IMR-90 (cell line): ENCODE data around the gene TNNI3K. TPM values are rescaled to one million over a fixed set of nuclear protein-coding genes. Genes with fewer than 3 reads are reported as not detected.

Source experiments
- ATAC-seq: fragments of 200-7000 bp; cut with Tn5 transposase; 2 replicates; pipeline ENCODE4 v1.9.1; 2020; ENCODE audit warnings: low read depth, mild to moderate bottlenecking, moderate library complexity
- BruUV-seq: library from RNA; stranded (reverse); fragments of 400-500 nt; replicated peaks from 2 replicates; lab custom pipeline; 2021; lab: Mats Ljungman, UMichigan
- CTCF ChIA-PET: fragments of 300-600 bp; formaldehyde crosslinking; extraction: SDS; loops from one replicate; lab custom pipeline; 2021; ENCODE audit warnings: antibody characterized with exemption; lab: Yijun Ruan, JAX
- POLR2A ChIA-PET: fragments of 300-600 bp; sonication (Branson Sonifier 250); formaldehyde crosslinking; loops from one replicate; lab custom pipeline; 2022; ENCODE audit warnings: antibody characterized with exemption; ENCODE audit not compliant: unreplicated experiment; lab: Charles Lee
- DNase-seq: peaks from one replicate; pipeline ENCODE4 v3.0.0; 2013
- H2AFZ ChIP-seq: replicated peaks from 2 replicates; pipeline ENCODE3; 2013; ENCODE audit warnings: low read length, mild to moderate bottlenecking; ENCODE audit not compliant: poor library complexity
- H2AK5ac ChIP-seq: 2 replicates; pipeline ENCODE4 v1.6.1; 2013; ENCODE audit warnings: low read depth, low read length, inconsistent platforms
- H2AK9ac ChIP-seq: replicated peaks from 2 replicates; pipeline ENCODE3; 2013; ENCODE audit warnings: mild to moderate bottlenecking, low read depth, low read length, moderate library complexity; ENCODE audit not compliant: poor library complexity
- H2BK120ac ChIP-seq: 2 replicates; pipeline ENCODE4 v1.6.1; 2013; ENCODE audit warnings: low read depth, low read length, inconsistent platforms
- H2BK15ac ChIP-seq: 3 replicates; pipeline ENCODE4 v1.6.1; 2013; ENCODE audit warnings: low read depth, low read length, inconsistent platforms
- H2BK20ac ChIP-seq: 2 replicates; pipeline ENCODE4 v1.6.1; 2013; ENCODE audit warnings: low read depth, mild to moderate bottlenecking, inconsistent platforms, low read length, moderate library complexity
- H2BK5ac ChIP-seq: 2 replicates; pipeline ENCODE4 v1.6.1; 2013; ENCODE audit warnings: mild to moderate bottlenecking, low read depth, low read length, inconsistent platforms; ENCODE audit not compliant: poor library complexity, severe bottlenecking
- H3K14ac ChIP-seq: replicated peaks from 2 replicates; pipeline ENCODE4 v1.6.1; 2013; ENCODE audit warnings: low read depth, low read length, inconsistent platforms
- H3K18ac ChIP-seq: 2 replicates; pipeline ENCODE4 v1.6.1; 2013; ENCODE audit warnings: low read depth, low read length, control low read depth
- H3K23ac ChIP-seq: 2 replicates; pipeline ENCODE4 v1.6.1; 2013; ENCODE audit warnings: low read depth, low read length, inconsistent platforms
- H3K27ac ChIP-seq: 2 replicates; pipeline ENCODE4 v1.5.1; 2013; ENCODE audit warnings: mild to moderate bottlenecking, control low read depth, low read length; ENCODE audit not compliant: insufficient read depth
- H3K27me3 ChIP-seq: 2 replicates; pipeline ENCODE4 v1.6.1; 2013; ENCODE audit warnings: low read length; ENCODE audit not compliant: control insufficient read depth, insufficient read depth
- H3K36me3 ChIP-seq: 2 replicates; pipeline ENCODE4 v1.6.1; 2013; ENCODE audit warnings: low read length, mixed read lengths; ENCODE audit not compliant: control insufficient read depth, insufficient read depth
- H3K4ac ChIP-seq: 2 replicates; pipeline ENCODE4 v1.6.1; 2013; ENCODE audit warnings: low read depth, low read length, inconsistent platforms
- H3K4me1 ChIP-seq: 2 replicates; pipeline ENCODE4 v1.6.1; 2013; ENCODE audit warnings: low read length, mixed read lengths; ENCODE audit not compliant: control insufficient read depth, insufficient read depth
- H3K4me2 ChIP-seq: 2 replicates; pipeline ENCODE4 v1.6.1; 2013; ENCODE audit warnings: low read depth, mild to moderate bottlenecking, control low read depth, low read length, moderate library complexity
- H3K4me3 ChIP-seq: 2 replicates; pipeline ENCODE4 v1.5.1; 2013; ENCODE audit warnings: low read depth, mild to moderate bottlenecking, control low read depth, low read length, moderate library complexity; ENCODE audit not compliant: insufficient read depth
- H3K56ac ChIP-seq: 2 replicates; pipeline ENCODE4 v1.6.1; 2013; ENCODE audit warnings: low read length, inconsistent platforms; ENCODE audit not compliant: insufficient read depth; ENCODE audit errors: extremely low read depth
- H3K79me1 ChIP-seq, 2 experiments: 2 replicates each; pipeline ENCODE4 v1.6.1; 2013; ENCODE audit warnings: low read length in 2 of 2, inconsistent platforms in 1 of 2, low read depth in 1 of 2
- H3K9ac ChIP-seq: 2 replicates; pipeline ENCODE4 v1.6.1; 2013; ENCODE audit warnings: low read depth, low read length, control low read depth
- H3K9me1 ChIP-seq: 2 replicates; pipeline ENCODE4 v1.6.1; 2013; ENCODE audit warnings: low read length, inconsistent platforms; ENCODE audit not compliant: insufficient read depth
- H3K9me3 ChIP-seq: 2 replicates; pipeline ENCODE4 v1.6.1; 2013; ENCODE audit warnings: low read length; ENCODE audit not compliant: control insufficient read depth, insufficient read depth
- H4K20me1 ChIP-seq: 2 replicates; pipeline ENCODE4 v1.6.1; 2013; ENCODE audit warnings: low read length, inconsistent platforms; ENCODE audit not compliant: insufficient read depth
- H4K5ac ChIP-seq: 2 replicates; pipeline ENCODE4 v1.6.1; 2013; ENCODE audit warnings: mild to moderate bottlenecking, low read depth, low read length, control low read depth
- H4K8ac ChIP-seq, 2 experiments: 2 replicates each; pipeline ENCODE4 v1.6.1; 2013; ENCODE audit warnings: low read depth in 2 of 2, low read length in 2 of 2, control low read depth in 1 of 2, inconsistent platforms in 1 of 2
- H4K91ac ChIP-seq: 2 replicates; pipeline ENCODE4 v1.6.1; 2013; ENCODE audit warnings: low read depth, low read length, inconsistent platforms; ENCODE audit not compliant: insufficient read depth
- CHD1 ChIP-seq: IDR thresholded peaks from 2 replicates; pipeline ENCODE4 v1.6.1; 2012; ENCODE audit warnings: low read depth, low read length, improper control_type of control experiment
- MAFK ChIP-seq: IDR thresholded peaks from 2 replicates; pipeline ENCODE4 v1.6.1; 2012; ENCODE audit warnings: low read depth, low read length, improper control_type of control experiment
- MAZ ChIP-seq: IDR thresholded peaks from 2 replicates; pipeline ENCODE4 v1.6.1; 2012; ENCODE audit warnings: low read depth, mild to moderate bottlenecking, low read length, improper control_type of control experiment, moderate library complexity, borderline replicate concordance
- MXI1 ChIP-seq: IDR thresholded peaks from 2 replicates; pipeline ENCODE4 v1.6.1; 2012; ENCODE audit warnings: low read depth, mild to moderate bottlenecking, low read length, moderate library complexity, borderline replicate concordance
- NFE2L2 ChIP-seq: fragments of 150-350 bp; IDR thresholded peaks from 2 replicates; pipeline ENCODE4 v1.6.1; 2016; ENCODE audit warnings: low read depth, mild to moderate bottlenecking, low read length
- POLR2A ChIP-seq: IDR thresholded peaks from 2 replicates; pipeline ENCODE4 v1.6.1; 2012; ENCODE audit warnings: mild to moderate bottlenecking, low read depth, low read length
- RCOR1 ChIP-seq: IDR thresholded peaks from 2 replicates; pipeline ENCODE4 v1.6.1; 2012; ENCODE audit warnings: mild to moderate bottlenecking, low read length, improper control_type of control experiment; ENCODE audit not compliant: insufficient replicate concordance
- RFX5 ChIP-seq: IDR thresholded peaks from 2 replicates; pipeline ENCODE4 v1.8.0; 2012; ENCODE audit warnings: low read depth, mild to moderate bottlenecking, low read length, moderate library complexity
- WGBS, 2 experiments: methylation state at CpG; one replicate each; pipeline versions ENCODE4 v1.1.5 to v1.1.7; 2013; ENCODE audit warnings: missing lambda C conversion rate in 2 of 2; ENCODE audit not compliant: insufficient read length in 1 of 2; ENCODE audit errors: extremely low coverage in 2 of 2; 5-methylcytosine and 5-hydroxymethylcytosine counted together
- dilution Hi-C: fragments of 300-500 bp; cut with HindIII; formaldehyde crosslinking; loops from one replicate; pipeline ENCODE4 v1.14.3; 2018; ENCODE audit warnings: low sequenced_read_pairs; ENCODE audit not compliant: unreplicated experiment
- in situ Hi-C: fragments of 300-500 bp; cut with MboI; formaldehyde crosslinking; loops from 3 replicates; pipeline ENCODE4 v1.14.3; 2019; ENCODE audit warnings: low sequenced_read_pairs, inconsistent platforms, mixed read lengths
- intact Hi-C: fragments of 100-400 bp; cut with micrococcal nuclease; formaldehyde crosslinking; loops from 2 replicates; pipeline ENCODE4 v1.10.0; 2022
- polyA plus RNA-seq, 3 experiments: library from polyadenylated mRNA; depleted of rRNA; stranded (reverse); fragments of >200 nt; gene quantifications; 2 replicates each; pipeline ENCODE4 v1.2.3, GENCODE V29; 2012; ENCODE audit warnings: low replicate concordance in 1 of 3
- total RNA-seq: library from RNA; depleted of rRNA; stranded (reverse); fragments of >200 nt; gene quantifications from 2 replicates; pipeline ENCODE4 v1.2.3, GENCODE V29; 2012
- TF ChIP-seq, protein P1 (sequence below): fragments of 150-350 bp; IDR thresholded peaks from 2 replicates; pipeline ENCODE4 v1.6.1; 2017; ENCODE audit warnings: mild to moderate bottlenecking, antibody characterized with exemption, low read length, low read depth
- TF ChIP-seq, protein P2 (sequence below): conservative IDR thresholded peaks from 2 replicates; pipeline ENCODE4 v1.5.1; 2012; ENCODE audit warnings: mild to moderate bottlenecking, low read depth, low read length, improper control_type of control experiment

TNNI3K gene
- total and polyA plus RNA-seq, 2 of the 4 experiments (the other 2 are of a cell fraction), result 0.90 to 1.3 TPM

DNA sequence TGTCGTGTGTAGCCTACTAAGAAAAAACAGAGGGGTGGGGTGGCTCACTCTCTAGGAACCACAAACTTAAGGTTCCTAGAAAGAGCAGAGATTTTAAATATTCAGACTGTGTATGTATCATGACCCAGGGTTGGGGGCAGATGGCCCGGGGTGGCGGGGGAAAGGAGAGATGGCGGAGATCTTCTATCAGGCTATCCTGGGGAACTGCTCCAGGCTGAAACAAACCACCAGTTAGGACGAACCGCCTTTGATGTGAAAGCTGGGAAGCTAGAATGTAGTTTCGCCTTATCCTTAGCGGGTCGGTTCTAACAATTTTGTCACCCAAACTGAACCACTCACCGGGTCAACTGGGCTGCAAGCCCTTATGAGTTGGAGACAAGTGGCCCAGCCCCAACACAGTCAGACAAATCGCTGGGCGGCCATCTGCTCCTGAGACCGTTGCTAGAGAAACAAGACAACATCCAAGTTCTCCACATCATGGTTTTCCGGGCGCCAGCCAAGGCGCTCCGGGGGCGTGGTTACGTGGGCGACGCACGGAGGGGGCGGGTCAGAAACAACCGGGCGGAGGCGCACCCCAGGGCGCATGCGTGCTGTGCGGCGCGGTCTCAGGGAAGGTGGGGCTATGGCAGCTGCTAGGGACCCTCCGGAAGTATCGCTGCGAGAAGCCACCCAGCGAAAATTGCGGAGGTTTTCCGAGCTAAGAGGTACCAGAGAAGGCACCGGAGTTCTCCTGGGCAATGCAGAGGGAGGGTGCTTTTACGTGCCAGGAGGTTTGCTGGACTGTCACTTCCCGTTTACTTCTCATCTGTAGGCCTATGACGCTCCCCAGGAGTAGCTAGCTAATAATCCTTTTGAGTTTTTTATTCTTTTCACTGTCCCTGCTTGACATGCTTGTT lies 37.3 kb upstream of the TNNI3K start, which contains the start of the genes FPGT and LRRIQ3:
TSS of gene FPGT (plus strand) at position 586 of the 896 bp plus-strand sequence. CDS start at position 623, 37 bp downstream.
TSS of gene LRRIQ3 (minus strand) at position 520 of the 896 bp plus-strand sequence. CDS start 14,492 bp downstream, outside the sequence.
- ChIA-PET POLR2A (no interaction called here), CTCF (interaction anchor here (0.6 kb wide), 1 partner anchor 388 kb away, joined by 3 read pairs; no protein-coding TSS in a partner anchor)
- no peaks in the 10 kb centered on the region for H4K20me1 ChIP-seq
- peak within 1 kb of the TSS; percentile 82 for H2AK9ac ChIP-seq
- H3K27me3 ChIP-seq, result no peaks in the 10 kb centered on the region
- H3K79me1 ChIP-seq, result peaks cover 2 to 5% of the 10 kb centered on the region in 2 experiments; a peak in 2 of 4 replicates
- peak within 1 kb of the TSS; percentile 85 for H2BK5ac ChIP-seq
- DNase-seq (peak; percentile 94), ATAC-seq (peak; percentile 98)
- peak within 1 kb of the TSS; percentile 96 for H3K56ac ChIP-seq
- H3K4me3 ChIP-seq, result peak within 1 kb of the TSS; percentile 64
- H3K14ac ChIP-seq, result peak within 1 kb of the TSS; percentile 99
- WGBS, 2 experiments, result 4% methylated on average over 13 of the region's 41 CpGs; no CpG with 5 or more reads in 1 of the 2 experiments
- dilution Hi-C loops (no loop called here), intact Hi-C loops (loop anchor here (2.0 kb wide), 1 partner anchor 37 kb away; no protein-coding TSS in a partner anchor), in situ Hi-C loops (loop anchor here (25.0 kb wide), 1 partner anchor 539 kb away; the partner anchor contains the start of genes CRYZ and TYW3)
- H4K8ac ChIP-seq, result peak within 1 kb of the TSS; percentile 45 to 100
- H3K4ac ChIP-seq, result peak within 1 kb of the TSS; percentile 90
- H2BK15ac ChIP-seq, result peak within 1 kb of the TSS; percentile 69; the same call in 1 of the 3 replicates
- H2AFZ ChIP-seq, result peak within 1 kb of the TSS; percentile 95
- peak within 1 kb of the TSS; percentile 79 for H4K5ac ChIP-seq
- H3K4me2 ChIP-seq, result peak within 1 kb of the TSS; percentile 66
- peak within 1 kb of the TSS; percentile 80 for H3K18ac ChIP-seq
- no TSS peak for BruUV-seq
- peaks cover 1% of the 10 kb centered on the region; the same call in 1 of the 2 replicates for H3K36me3 ChIP-seq
- no peaks in the 10 kb centered on the region for H3K4me1 ChIP-seq
- H3K9me1 ChIP-seq, result no peaks in the 10 kb centered on the region; the same call in 1 of the 2 replicates
- no peak within 1 kb of the TSS for H2AK5ac ChIP-seq
- peak within 1 kb of the TSS; percentile 84 for H4K91ac ChIP-seq
- 0 out of 2 replicates have a peak within 1 kb of the TSS, but pooled peaks have one; percentile 50 for H2BK20ac ChIP-seq
- peak within 1 kb of the TSS; percentile 99 for H3K23ac ChIP-seq
- TF ChIP-seq POLR2A (peak; percentile 84), MAFK (no peak; the same call in 1 of the 2 replicates), RFX5 (no peak), CHD1 (no peak), MXI1 (peak; percentile 95), NFE2L2 (peak; percentile 16; the same call in 1 of the 2 replicates), RCOR1 (no peak), MAZ (peak; percentile 83; the same call in 1 of the 2 replicates)
- TF ChIP-seq, protein P1, sequence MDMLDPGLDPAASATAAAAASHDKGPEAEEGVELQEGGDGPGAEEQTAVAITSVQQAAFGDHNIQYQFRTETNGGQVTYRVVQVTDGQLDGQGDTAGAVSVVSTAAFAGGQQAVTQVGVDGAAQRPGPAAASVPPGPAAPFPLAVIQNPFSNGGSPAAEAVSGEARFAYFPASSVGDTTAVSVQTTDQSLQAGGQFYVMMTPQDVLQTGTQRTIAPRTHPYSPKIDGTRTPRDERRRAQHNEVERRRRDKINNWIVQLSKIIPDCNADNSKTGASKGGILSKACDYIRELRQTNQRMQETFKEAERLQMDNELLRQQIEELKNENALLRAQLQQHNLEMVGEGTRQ, result peak; percentile 14; the same call in 1 of the 2 replicates
- TF ChIP-seq, protein P2, sequence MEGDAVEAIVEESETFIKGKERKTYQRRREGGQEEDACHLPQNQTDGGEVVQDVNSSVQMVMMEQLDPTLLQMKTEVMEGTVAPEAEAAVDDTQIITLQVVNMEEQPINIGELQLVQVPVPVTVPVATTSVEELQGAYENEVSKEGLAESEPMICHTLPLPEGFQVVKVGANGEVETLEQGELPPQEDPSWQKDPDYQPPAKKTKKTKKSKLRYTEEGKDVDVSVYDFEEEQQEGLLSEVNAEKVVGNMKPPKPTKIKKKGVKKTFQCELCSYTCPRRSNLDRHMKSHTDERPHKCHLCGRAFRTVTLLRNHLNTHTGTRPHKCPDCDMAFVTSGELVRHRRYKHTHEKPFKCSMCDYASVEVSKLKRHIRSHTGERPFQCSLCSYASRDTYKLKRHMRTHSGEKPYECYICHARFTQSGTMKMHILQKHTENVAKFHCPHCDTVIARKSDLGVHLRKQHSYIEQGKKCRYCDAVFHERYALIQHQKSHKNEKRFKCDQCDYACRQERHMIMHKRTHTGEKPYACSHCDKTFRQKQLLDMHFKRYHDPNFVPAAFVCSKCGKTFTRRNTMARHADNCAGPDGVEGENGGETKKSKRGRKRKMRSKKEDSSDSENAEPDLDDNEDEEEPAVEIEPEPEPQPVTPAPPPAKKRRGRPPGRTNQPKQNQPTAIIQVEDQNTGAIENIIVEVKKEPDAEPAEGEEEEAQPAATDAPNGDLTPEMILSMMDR, result no peak
- H2BK120ac ChIP-seq, result peak within 1 kb of the TSS; percentile 70
- peak within 1 kb of the TSS; percentile 95 for H3K9ac ChIP-seq
- H3K9me3 ChIP-seq, result no peaks in the 10 kb centered on the region
- H3K27ac ChIP-seq, result peak within 1 kb of the TSS; percentile 84
